Measurements from ENCODE around the gene ZNF710. TPM values are rescaled to one million over a fixed set of nuclear protein-coding genes. Genes with fewer than 3 reads are reported as not detected.

ZNF710 gene
- total RNA-seq, 3 donors from 2014 or later, result 21.7 to 28.2 (median 25.0) TPM

Other genes with a start within 250 kb of the ZNF710 start
- gene MESP2, start 225.0 kb upstream of the ZNF710 start, total RNA-seq, result not detected
- gene ANPEP, start 186.5 kb upstream of the ZNF710 start, total RNA-seq, result under 1 TPM; 0.54 to 0.83 (median 0.55) TPM
- gene AP3S2, start 107.3 kb upstream of the ZNF710 start, total RNA-seq, result 10 to 100 TPM; 15.2 to 17.4 (median 17.1) TPM
- under 1 TPM in 2 of 3 donors, not detected in 1; 0.05 to 0.13 TPM for gene ARPIN, start 88.4 kb upstream of the ZNF710 start, total RNA-seq
- gene IDH2, start 101.1 kb downstream of the ZNF710 start, total RNA-seq, result 10 to 100 TPM; 32.8 to 45.1 (median 43.3) TPM
- gene SEMA4B, start 200.0 kb downstream of the ZNF710 start, total RNA-seq, result 1 to 10 TPM; 4.7 to 8.2 (median 7.7) TPM
- gene CIB1, start 232.6 kb downstream of the ZNF710 start, total RNA-seq, result 100 to 1,000 TPM; 130 to 158 (median 151) TPM
- 10 to 100 TPM; 11.4 to 12.9 (median 11.9) TPM for gene GDPGP1, start 232.9 kb downstream of the ZNF710 start, total RNA-seq
- under 1 TPM in 2 of 3 donors, not detected in 1; 0.19 to 0.95 TPM for gene TTLL13, start 248.2 kb downstream of the ZNF710 start, total RNA-seq